Urothelium cell line (cell line): ENCODE data around the gene SLC2A2.

Source experiments
- DNase-seq: peaks from one replicate; pipeline ENCODE4 v3.0.0; 2011; ENCODE audit warnings: low spot score, mixed read lengths
- FAIRE-seq: peaks from 2 replicates; lab custom pipeline; 2011; peaks lifted over from hg19 to GRCh38; lab: Jason Lieb, UNC

SLC2A2 gene

GRCh38 chr3:171038342-171038741, 11.8 kb upstream of the SLC2A2 start:
- FAIRE-seq = no peak

GRCh38 chr3:171028779-171029232, 2.3 kb upstream of the SLC2A2 start:
- peak; percentile 65 for DNase-seq
- no peak for FAIRE-seq

More at GRCh38 chr3:171038342-171038741, 11.8 kb upstream of the SLC2A2 start:
- DNase-seq = no peak

- DNase-seq = peak; percentile 68
- FAIRE-seq = no peak
Measured at GRCh38 chr3:171028025-171028778, 1.7 kb upstream of the SLC2A2 start.

GRCh38 chr3:171023566-171023965, 3.0 kb downstream of the SLC2A2 start:
- FAIRE-seq = no peak
- no peak for DNase-seq

GRCh38 chr3:171021377-171021776, 5.1 kb downstream of the SLC2A2 start:
- DNase-seq (no peak), FAIRE-seq (no peak)

GRCh38 chr3:171018156-171018935, 8.2 kb downstream of the SLC2A2 start:
- no peak for DNase-seq
- no peak for FAIRE-seq

GRCh38 chr3:171013822-171014748, 12.4 kb downstream of the SLC2A2 start:
- no peak for FAIRE-seq
- no peak for DNase-seq

GRCh38 chr3:171011873-171012336, 14.6 kb downstream of the SLC2A2 start:
- DNase-seq = no peak
- no peak for FAIRE-seq

GRCh38 chr3:171011109-171011872, 15.2 kb downstream of the SLC2A2 start:
- no peak for FAIRE-seq
- DNase-seq = no peak

GRCh38 chr3:171007316-171007715, 19.2 kb downstream of the SLC2A2 start:
- FAIRE-seq = no peak
- DNase-seq = no peak

GRCh38 chr3:171005648-171006047, 20.9 kb downstream of the SLC2A2 start:
- DNase-seq (no peak), FAIRE-seq (no peak)

- DNase-seq = peak; percentile 18
- no peak for FAIRE-seq
Measured at GRCh38 chr3:171001957-171002694, 24.4 kb downstream of the SLC2A2 start.

- FAIRE-seq (no peak), DNase-seq (no peak)
Measured at GRCh38 chr3:171001250-171001893, 25.1 kb downstream of the SLC2A2 start.

GRCh38 chr3:171000281-171000680, 26.2 kb downstream of the SLC2A2 start:
- FAIRE-seq = no peak
- no peak for DNase-seq

- no peak for FAIRE-seq
- peak; percentile 44 for DNase-seq
Measured at GRCh38 chr3:170999737-171000242, 26.7 kb downstream of the SLC2A2 start.

GRCh38 chr3:170997961-170998913, 28.3 kb downstream of the SLC2A2 start:
- FAIRE-seq (no peak), DNase-seq (no peak)

- FAIRE-seq = no peak
Measured at GRCh38 chr3:170992854-170993253, 33.7 kb downstream of the SLC2A2 start.

GRCh38 chr3:170991664-170992063, 34.9 kb downstream of the SLC2A2 start:
- FAIRE-seq (no peak), DNase-seq (no peak)

More at GRCh38 chr3:170992854-170993253, 33.7 kb downstream of the SLC2A2 start:
- DNase-seq = no peak
